Rectal smooth muscle tissue (tissue), 1 donor: ENCODE results near the gene TNFSF11.
A peak's percentile ranks its signal among the peaks of the same experiment; 100 is the strongest.

Experiments used
- H3K27ac ChIP-seq: one replicate; pipeline ENCODE4 v1.7.0; 2013; ENCODE audit warnings: low read depth, low read length, inconsistent platforms
- H3K27me3 ChIP-seq: one replicate; pipeline ENCODE4 v1.7.0; 2013; ENCODE audit warnings: low read length; ENCODE audit not compliant: control insufficient read depth, insufficient read depth
- H3K36me3 ChIP-seq: one replicate; pipeline ENCODE4 v1.7.0; 2013; ENCODE audit warnings: low read length; ENCODE audit not compliant: control insufficient read depth, insufficient read depth
- H3K4me1 ChIP-seq: one replicate; pipeline ENCODE4 v1.7.0; 2013; ENCODE audit warnings: low read length; ENCODE audit not compliant: control insufficient read depth, insufficient read depth
- H3K4me3 ChIP-seq: one replicate; pipeline ENCODE4 v1.7.0; 2013; ENCODE audit warnings: low read length
- H3K9ac ChIP-seq: one replicate; pipeline ENCODE4 v1.7.0; 2013; ENCODE audit warnings: low read length

Gene TNFSF11

DNA sequence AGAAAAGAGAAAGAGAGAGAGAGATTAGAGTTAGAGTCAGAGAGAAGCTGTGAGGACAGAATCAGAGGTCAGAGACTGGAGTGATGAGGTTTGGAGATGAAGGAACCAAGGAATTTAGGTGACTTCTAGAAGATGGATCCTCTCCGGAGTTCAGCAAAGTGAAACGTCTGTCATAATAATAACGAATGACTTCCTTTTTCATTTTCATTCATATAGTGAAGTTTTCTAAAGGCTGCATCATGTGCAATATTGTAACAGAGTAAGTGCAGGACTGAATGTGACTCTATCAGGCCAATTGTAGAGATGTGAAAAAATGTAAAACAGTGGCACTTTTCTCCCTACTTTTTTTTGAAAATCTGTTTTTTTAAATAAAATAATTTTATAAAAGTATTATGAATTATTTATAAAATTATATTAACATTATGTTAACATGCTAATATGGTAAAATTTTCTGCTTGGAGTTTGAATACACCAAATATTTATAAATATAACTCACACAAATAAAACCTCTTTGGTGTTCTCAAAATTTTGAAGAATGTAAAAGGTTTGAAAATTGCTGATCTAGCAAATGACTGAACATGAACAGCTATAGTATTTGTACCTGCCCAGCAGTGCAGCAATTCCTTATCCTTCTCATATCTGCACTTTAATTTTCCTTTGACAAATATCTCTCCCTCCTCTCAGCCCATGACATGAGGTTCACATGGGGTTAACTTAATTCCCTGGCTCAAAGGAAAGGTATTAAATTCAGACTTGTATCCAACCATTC lies 4.2 kb upstream of the TNFSF11 start:
- Histone ChIP-seq H3K36me3 (no peaks in the 10 kb centered on the region), H3K27ac (no peak overlapping the region), H3K4me1 (no peaks in the 10 kb centered on the region), H3K9ac (no peak overlapping the region), H3K4me3 (no peak overlapping the region), H3K27me3 (peaks cover 3% of the 10 kb centered on the region)

- H3K27ac ChIP-seq: no peak overlapping the region
- H3K9ac ChIP-seq: no peak overlapping the region
- H3K4me1 ChIP-seq: no peaks in the 10 kb centered on the region
- H3K36me3 ChIP-seq: no peaks in the 10 kb centered on the region
- peaks cover 6% of the 10 kb centered on the region for H3K27me3 ChIP-seq
- H3K4me3 ChIP-seq: no peak overlapping the region
These were observed 2.1 kb upstream of the TNFSF11 start for GRCh38 chr13:42571895-42572294.

- Histone ChIP-seq H3K27me3 (peaks cover 6% of the 10 kb centered on the region), H3K36me3 (no peaks in the 10 kb centered on the region), H3K9ac (no peak overlapping the region), H3K4me1 (no peaks in the 10 kb centered on the region), H3K27ac (no peak overlapping the region), H3K4me3 (peak overlapping the region; percentile 56)
These were observed 721 bp downstream of the TNFSF11 start for GRCh38 chr13:42574435-42575311.

- no peak overlapping the region for H3K27ac ChIP-seq
- H3K36me3 ChIP-seq: no peaks in the 10 kb centered on the region
- no peak overlapping the region for H3K9ac ChIP-seq
- H3K4me1 ChIP-seq: no peaks in the 10 kb centered on the region
- peaks cover 6% of the 10 kb centered on the region for H3K27me3 ChIP-seq
- no peak overlapping the region for H3K4me3 ChIP-seq
These were observed 2.0 kb downstream of the TNFSF11 start for GRCh38 chr13:42575938-42576337.

DNA sequence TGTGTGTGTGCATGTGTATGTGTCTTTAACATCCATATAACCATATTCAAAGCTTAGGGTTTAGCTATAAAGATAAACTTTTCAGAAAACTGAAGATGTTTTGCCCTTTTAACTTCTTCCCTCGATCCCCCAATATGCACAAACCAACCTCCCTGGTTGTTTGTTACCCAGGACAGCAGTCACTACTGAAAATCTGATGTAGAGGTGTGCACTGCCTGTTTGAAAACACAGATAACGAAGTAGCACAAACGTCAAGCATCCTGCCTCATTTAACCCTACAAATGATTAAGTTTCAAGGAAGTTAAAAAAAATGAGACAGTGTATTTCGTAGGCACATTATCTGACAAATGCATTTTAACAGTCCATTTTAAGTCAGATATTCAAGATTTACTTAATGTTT lies 3.6 kb downstream of the TNFSF11 start:
- no peak overlapping the region for H3K4me3 ChIP-seq
- H3K27me3 ChIP-seq: peaks cover 6% of the 10 kb centered on the region
- H3K27ac ChIP-seq: no peak overlapping the region
- H3K36me3 ChIP-seq: no peaks in the 10 kb centered on the region
- no peaks in the 10 kb centered on the region for H3K4me1 ChIP-seq
- no peak overlapping the region for H3K9ac ChIP-seq

GRCh38 chr13:42580644-42581043 lies 6.7 kb downstream of the TNFSF11 start:
- Histone ChIP-seq H3K9ac (no peak overlapping the region), H3K4me1 (no peaks in the 10 kb centered on the region), H3K27me3 (no peaks in the 10 kb centered on the region), H3K4me3 (no peak overlapping the region), H3K36me3 (no peaks in the 10 kb centered on the region), H3K27ac (no peak overlapping the region)

DNA sequence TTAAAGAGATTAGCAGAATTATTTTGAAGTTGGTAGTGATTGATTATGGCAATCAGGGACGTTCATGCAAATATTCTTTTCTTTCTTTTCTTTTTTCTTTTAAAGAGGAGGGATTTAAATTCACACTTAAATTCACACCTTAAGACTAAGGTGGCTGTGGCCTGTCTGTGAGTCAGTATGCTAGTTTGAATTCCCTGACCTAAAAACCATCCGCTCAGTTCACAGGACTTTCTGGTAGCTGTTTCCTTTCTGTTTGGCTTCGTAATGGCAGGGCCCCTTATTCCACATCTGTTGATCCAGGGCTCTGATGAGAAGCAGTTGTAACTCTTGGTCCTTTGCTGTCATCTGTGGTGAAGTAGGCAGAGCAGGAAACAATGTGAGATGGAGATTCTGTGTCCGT lies 7.5 kb downstream of the TNFSF11 start:
- Histone ChIP-seq H3K27ac (no peak overlapping the region), H3K4me3 (no peak overlapping the region), H3K27me3 (no peaks in the 10 kb centered on the region), H3K4me1 (no peaks in the 10 kb centered on the region), H3K36me3 (no peaks in the 10 kb centered on the region), H3K9ac (no peak overlapping the region)

GRCh38 chr13:42591602-42592001 lies 17.6 kb downstream of the TNFSF11 start:
- Histone ChIP-seq H3K27ac (no peak overlapping the region), H3K27me3 (no peaks in the 10 kb centered on the region), H3K4me3 (no peak overlapping the region), H3K36me3 (no peaks in the 10 kb centered on the region), H3K4me1 (no peaks in the 10 kb centered on the region), H3K9ac (no peak overlapping the region)

DNA sequence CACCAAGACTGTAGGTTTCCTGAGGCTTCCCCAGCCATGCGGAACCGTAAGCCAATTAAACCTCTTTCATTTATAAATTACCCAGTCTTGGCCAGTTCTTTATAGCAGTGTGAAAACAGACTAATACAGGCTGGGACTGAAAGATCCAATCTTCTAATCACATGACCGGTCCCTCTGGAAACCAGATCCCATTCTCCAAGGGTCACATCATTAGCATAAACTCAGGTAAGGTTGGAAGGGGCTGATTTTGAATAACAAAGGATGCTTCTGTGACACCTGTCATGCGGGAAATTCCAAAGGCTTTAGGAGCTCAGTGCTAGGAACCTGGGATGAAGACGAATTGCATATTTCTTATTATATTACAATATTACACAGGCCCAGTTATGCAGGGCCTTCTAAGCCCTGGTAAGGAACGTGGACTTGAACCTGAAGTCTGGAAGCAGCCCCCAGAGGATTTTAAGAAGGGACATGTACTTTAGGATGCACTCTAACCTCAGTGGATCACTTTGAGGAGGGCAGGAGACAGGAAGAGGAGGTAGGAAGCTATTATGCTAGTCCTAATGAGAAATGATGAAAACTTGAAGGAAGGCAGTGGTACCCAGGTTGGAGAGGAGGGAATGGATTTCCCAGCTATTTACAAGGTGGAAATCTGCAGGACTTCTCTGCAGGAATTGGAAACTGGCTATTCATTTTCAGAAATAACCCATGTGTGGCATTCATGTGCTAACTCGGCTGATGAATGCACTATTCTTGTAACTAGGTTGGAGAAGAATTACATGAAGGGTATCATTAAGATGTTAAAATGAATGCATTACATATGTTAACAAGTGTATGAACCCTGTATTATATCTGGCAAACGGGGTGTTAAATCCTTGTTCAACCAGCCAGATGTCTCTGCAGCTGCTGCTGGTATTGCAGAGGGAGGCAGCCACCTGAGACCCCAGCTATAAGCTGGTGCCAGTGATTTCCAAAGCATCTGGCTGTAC lies 19.3 kb downstream of the TNFSF11 start:
- H3K9ac ChIP-seq: no peak overlapping the region
- no peaks in the 10 kb centered on the region for H3K36me3 ChIP-seq
- no peak overlapping the region for H3K27ac ChIP-seq
- no peaks in the 10 kb centered on the region for H3K27me3 ChIP-seq
- no peak overlapping the region for H3K4me3 ChIP-seq
- H3K4me1 ChIP-seq: no peaks in the 10 kb centered on the region

- no peaks in the 10 kb centered on the region for H3K27me3 ChIP-seq
- H3K4me1 ChIP-seq: no peaks in the 10 kb centered on the region
- H3K9ac ChIP-seq: no peak overlapping the region
- no peak overlapping the region for H3K4me3 ChIP-seq
- no peak overlapping the region for H3K27ac ChIP-seq
- H3K36me3 ChIP-seq: no peaks in the 10 kb centered on the region
These were observed 20.7 kb downstream of the TNFSF11 start for GRCh38 chr13:42594481-42595252.

- Histone ChIP-seq H3K27me3 (no peaks in the 10 kb centered on the region), H3K27ac (no peak overlapping the region), H3K9ac (no peak overlapping the region), H3K4me3 (no peak overlapping the region), H3K4me1 (no peaks in the 10 kb centered on the region), H3K36me3 (no peaks in the 10 kb centered on the region)
These were observed 21.3 kb downstream of the TNFSF11 start for GRCh38 chr13:42595253-42595571.
